HepG2 (cell line): ENCODE data around the gene WWTR1. TPM values are rescaled to one million over a fixed set of nuclear protein-coding genes. Genes with fewer than 3 reads are reported as not detected.

ENCODE experiments used
- AGO1 ChIP-seq: fragments of 200-400 bp; formaldehyde crosslinking; IDR thresholded peaks from 2 replicates; pipeline ENCODE4 v1.6.1; 2017; ENCODE audit warnings: mild to moderate bottlenecking, low read depth, low read length, moderate library complexity; ENCODE audit not compliant: poor library complexity, severe bottlenecking
- HMG20A ChIP-seq: IDR thresholded peaks from 2 replicates; pipeline ENCODE4 v1.6.1; 2016; ENCODE audit warnings: borderline replicate concordance
- HNRNPH1 ChIP-seq: fragments of 200-400 bp; formaldehyde crosslinking; optimal IDR thresholded peaks from 2 replicates; pipeline ENCODE3; 2017; ENCODE audit warnings: mild to moderate bottlenecking, low read depth, low read length
- MAZ ChIP-seq, 2 experiments: sonication (generic) in 1 of 2; formaldehyde crosslinking in 1 of 2; IDR thresholded peaks; 2 replicates each; pipeline versions ENCODE4 v1.5.0 to v1.6.1; 2012 to 2020; ENCODE audit warnings: low read depth in 2 of 2, mild to moderate bottlenecking in 2 of 2, borderline replicate concordance in 1 of 2, improper control_type of control experiment in 1 of 2, low read length in 1 of 2, missing genetic modification reagents in 1 of 2, moderate library complexity in 1 of 2
- MED13 ChIP-seq: sonication (generic); formaldehyde crosslinking; IDR thresholded peaks from 2 replicates; pipeline ENCODE4 v1.5.0; 2020; ENCODE audit warnings: missing genetic modification reagents
- MLX ChIP-seq: IDR thresholded peaks from 2 replicates; pipeline ENCODE4 v1.6.1; 2016
- MXD3 ChIP-seq: IDR thresholded peaks from 2 replicates; pipeline ENCODE4 v1.6.1; 2016; ENCODE audit warnings: mild to moderate bottlenecking, missing biosample characterization, missing genetic modification reagents
- PHF21A ChIP-seq: sonication (generic); formaldehyde crosslinking; IDR thresholded peaks from 2 replicates; pipeline ENCODE4 v1.5.0; 2020; ENCODE audit warnings: mild to moderate bottlenecking, missing genetic modification reagents
- RBFOX2 ChIP-seq: fragments of 200-400 bp; formaldehyde crosslinking; IDR thresholded peaks from 2 replicates; pipeline ENCODE4 v1.6.1; 2017; ENCODE audit warnings: low read depth, mild to moderate bottlenecking, low read length
- RXRA ChIP-seq: sonication (generic); formaldehyde crosslinking; IDR thresholded peaks from 2 replicates; pipeline ENCODE4 v1.5.1; 2020; ENCODE audit warnings: missing genetic modification reagents
- SAP130 ChIP-seq: IDR thresholded peaks from 2 replicates; pipeline ENCODE4 v1.6.1; 2016; ENCODE audit warnings: low read depth
- SIX1 ChIP-seq: sonication (generic); formaldehyde crosslinking; IDR thresholded peaks from 2 replicates; pipeline ENCODE4 v1.4.0; 2020; ENCODE audit warnings: missing genetic modification reagents, borderline replicate concordance
- SOX13 ChIP-seq, 3 experiments: fragments of 450-650 bp in 1 of 3; sonication (generic) in 1 of 3; formaldehyde crosslinking in 1 of 3; IDR thresholded peaks in 2 of 3; conservative IDR thresholded peaks in 1 of 3; 2 replicates each; pipeline versions ENCODE4 v1.5.0 to v1.6.1; 2016 to 2020; ENCODE audit warnings: antibody characterized with exemption in 1 of 3, mild to moderate bottlenecking in 1 of 3, missing compliant biosample characterization in 1 of 3, missing genetic modification reagents in 1 of 3, moderate library complexity in 1 of 3
- TCF7 ChIP-seq: sonication (generic); IDR thresholded peaks from 2 replicates; pipeline ENCODE4 v1.6.1; 2016; ENCODE audit warnings: antibody characterized with exemption, low read depth
- ZBTB40 ChIP-seq, 2 experiments: fragments of 450-650 bp in 1 of 2; sonication (generic) in 1 of 2; formaldehyde crosslinking in 1 of 2; IDR thresholded peaks; 2 replicates each; pipeline versions ENCODE4 v1.6.1 to v1.8.0; 2016 to 2022; ENCODE audit warnings: antibody characterized with exemption in 1 of 2, mild to moderate bottlenecking in 1 of 2, missing genetic modification reagents in 1 of 2
- ZFP91 ChIP-seq: sonication (generic); formaldehyde crosslinking; IDR thresholded peaks from 2 replicates; pipeline ENCODE4 v1.9.0; 2022; ENCODE audit warnings: missing genetic modification reagents, mild to moderate bottlenecking, borderline replicate concordance
- ZNF253 ChIP-seq: sonication (generic); formaldehyde crosslinking; IDR thresholded peaks from 2 replicates; pipeline ENCODE4 v1.8.0; 2022; ENCODE audit warnings: mild to moderate bottlenecking, missing genetic modification reagents, borderline replicate concordance
- polyA plus RNA-seq, 8 experiments: library from polyadenylated mRNA; depleted of rRNA in 3 of 8; stranded (reverse) in 7 of 8; unstranded in 1 of 8; fragments of >200 nt; fragmentation: Illumina TruSeq in 4 of 8; extraction: Trizol in 4 of 8; gene quantifications; 2 replicates each; pipeline versions ENCODE4 v1.2.1 to v1.2.3, GENCODE V29; 2011 to 2016; ENCODE audit warnings: low read depth in 4 of 8, missing spikeins in 1 of 8, mixed read lengths in 1 of 8; ENCODE audit not compliant: insufficient read depth in 1 of 8
- total RNA-seq, 5 experiments: library from RNA; depleted of rRNA; stranded (reverse); fragments of >200 nt; fragmentation: Illumina TruSeq; extraction: Trizol; gene quantifications; 2 replicates each; pipeline ENCODE4 v1.2.3, GENCODE V29; 2016; ENCODE audit warnings: low read depth in 1 of 5

The WWTR1 gene
- total and polyA plus RNA-seq, 2 of the 13 experiments (the other 11 are each of a cell fraction or from before 2014, with no cell fraction given) = 19.7 to 139 TPM

- no peak for TF ChIP-seq ZBTB40 (IDR thresholded peaks at IDR 0.05)
- no peak; the same call in 1 of the 2 replicates for TF ChIP-seq ZBTB40 (CRISPR knock-in tag; IDR thresholded peaks at IDR 0.05)
- TF ChIP-seq HNRNPH1 = no peak
- TF ChIP-seq ZNF253 (CRISPR knock-in tag) = no peak
- TF ChIP-seq SIX1 (CRISPR knock-in tag) = peak; percentile 47; the same call in 1 of the 2 replicates
- TF ChIP-seq MLX (CRISPR knock-in tag) = peak; percentile 26; the same call in 1 of the 2 replicates
- TF ChIP-seq PHF21A (CRISPR knock-in tag) = peak; percentile 68; the same call in 1 of the 2 replicates
- no peak for TF ChIP-seq ZFP91
- no peak for TF ChIP-seq MXD3 (CRISPR knock-in tag)
- TF ChIP-seq RXRA = no peak; the same call in 1 of the 2 replicates
- TF ChIP-seq TCF7 = peak; percentile 87
- peak; percentile 63; the same call in 1 of the 2 replicates for TF ChIP-seq SOX13 (IDR thresholded peaks at IDR 0.05)
- peak in 1 of 2 experiments; percentile 92; a peak in 2 of 4 replicates for TF ChIP-seq SOX13 (CRISPR knock-in tag; conservative IDR thresholded peaks at IDR 0.05 in 1 of 2, IDR thresholded peaks at IDR 0.05 in 1 of 2)
- peak; percentile 85; the same call in 1 of the 2 replicates for TF ChIP-seq HMG20A (CRISPR knock-in tag)
- TF ChIP-seq MED13 (CRISPR knock-in tag) = no peak
- TF ChIP-seq RBFOX2 = no peak
- TF ChIP-seq SAP130 = peak; percentile 63; the same call in 1 of the 2 replicates
- no peak for TF ChIP-seq MAZ (IDR thresholded peaks at IDR 0.05; ENCODE audit: borderline replicate concordance, low read depth, low read length)
- TF ChIP-seq MAZ (CRISPR knock-in tag; IDR thresholded peaks at IDR 0.05; ENCODE audit: low read depth) = 0 out of 2 replicates have a peak, but pooled peaks have one; percentile 30
- no peak for TF ChIP-seq AGO1
Observed at GRCh38 chr3:149609595-149609994, 48.2 kb downstream of the WWTR1 start (continued).
